Heart left ventricle (tissue), 16 donors: ENCODE measurements around the gene COPS9. TPM values are rescaled to one million over a fixed set of nuclear protein-coding genes. Genes with fewer than 3 reads are reported as not detected.

Experiments
- ATAC-seq, 4 donors: fragments of 200-7000 bp; cut with Tn5 transposase; one replicate each; pipeline ENCODE4 v1.9.1; 2020 to 2022; ENCODE audit warnings: moderate library complexity in 4 of 4, mild to moderate bottlenecking in 3 of 4, moderate number of reproducible peaks in 1 of 4
- DNase-seq, 5 donors: peaks; one replicate each; pipeline ENCODE4 v3.0.0-alpha.2; 2020
- H3K27ac ChIP-seq, 12 donors: fragments of 200-600 bp; sonication (generic) in 4 of 12; one replicate each; pipeline versions ENCODE4 v1.5.0 to v1.8.0; 2016 to 2022; ENCODE audit warnings: mild to moderate bottlenecking in 2 of 12
- H3K27me3 ChIP-seq, 9 donors: fragments of 200-600 bp; sonication (generic) in 2 of 9; one replicate each; pipeline versions ENCODE4 v1.5.1 to v1.8.0; 2016 to 2022; ENCODE audit warnings: mild to moderate bottlenecking in 3 of 9
- H3K36me3 ChIP-seq, 9 donors: fragments of 200-600 bp; sonication (generic) in 2 of 9; one replicate each; pipeline versions ENCODE4 v1.5.0 to v1.8.0; 2018 to 2022; ENCODE audit warnings: mild to moderate bottlenecking in 2 of 9
- H3K4me1 ChIP-seq, 12 donors: fragments of 200-600 bp; sonication (generic) in 4 of 12; one replicate each; pipeline versions ENCODE4 v1.5.0 to v1.8.0; 2016 to 2022; ENCODE audit warnings: mild to moderate bottlenecking in 3 of 12
- H3K4me3 ChIP-seq, 12 donors: fragments of 200-600 bp; sonication (generic) in 4 of 12; one replicate each; pipeline versions ENCODE4 v1.5.0 to v1.8.0; 2017 to 2022; ENCODE audit warnings: mild to moderate bottlenecking in 9 of 12, moderate library complexity in 4 of 12
- H3K9me3 ChIP-seq, 12 donors: fragments of 200-600 bp; sonication (generic) in 4 of 12; one replicate each; pipeline versions ENCODE4 v1.5.0 to v1.8.0; 2016 to 2022; ENCODE audit warnings: mild to moderate bottlenecking in 1 of 12
- POLR2A ChIP-seq, 2 donors: fragments of 450-650 bp; IDR thresholded peaks; one replicate each; pipeline ENCODE4 v1.6.1; 2017; ENCODE audit warnings: antibody characterized with exemption in 2 of 2, mild to moderate bottlenecking in 2 of 2, moderate library complexity in 2 of 2
- whole genome bisulfite sequencing, 4 donors: extraction: QIAGEN DNeasy Blood & Tissue Kit in 2 of 4; methylation state at CpG; one replicate each; pipeline versions ENCODE4 v1.1.5 to v1.1.7; 2013 to 2018; 5-methylcytosine and 5-hydroxymethylcytosine counted together
- intact Hi-C, 10 donors: fragments of 100-400 bp; cut with DNase I; formaldehyde crosslinking; loops; one replicate each; pipeline versions ENCODE4 v1.11.1 to v1.14.2; 2022
- polyA plus RNA-seq, 2 donors: library from polyadenylated mRNA; stranded (reverse); fragments of 200-250 nt; gene quantifications; one replicate each; pipeline ENCODE4 v1.2.3, GENCODE V29; 2013
- total RNA-seq, 9 donors: library from RNA; depleted of rRNA in 2 of 9; stranded (reverse); fragments of >200 nt in 2 of 9; fragmentation: NEBNext Ultra II Directional in 3 of 9; extraction: Animal tissue kit (Norgen Biotek cat#: 25700) in 3 of 9; gene quantifications; one replicate each; pipeline versions ENCODE4 v1.1.0 to v1.2.4, GENCODE V29; 2016 to 2023
- TF ChIP-seq, protein P1 (sequence below), 12 donors: fragments of 200-600 bp; sonication (generic) in 4 of 12; IDR thresholded peaks; one replicate each; pipeline versions ENCODE4 v1.5.0 to v1.8.0; 2018 to 2022; ENCODE audit warnings: antibody characterized with exemption in 12 of 12, mild to moderate bottlenecking in 5 of 12
- donor health status: ischemic (EF 13 %, LVEDD 7.1; RV severe dilation, severe dysfunction).
- donor health status: healthy with polysubstance abuse.
- donor health status: DM: no; HTN: yes; CAD: no.
- donor health status: DM: no; HTN: no; CAD: no.
- donor health status: ischemic (EF 25% LVEDD 6.9; RV normal size, moderate dysfunction).
- donor health status: ischemic (EF 25% LVEDD 5.7; RV mildly dilated, moderate dysfunction).
- donor health status: healthy.
- donor health status: DM: yes; HTN: yes; CAD: no.
- donor health status: ischemic (EF 35%, LVEDD 5.7; RV mildly dilated, moderate dysfunction).
- donor health status: nonischemic (EF 11% LVEDD 7.7; RV severe dilation, severe dysfunction).
- donor health status: DM: yes; HTN: yes; CAD: no.
- donor health status: PGD.
- donor health status: ischemic (EF 29% LVEDD 5.4; RV normal size, mild dysfunction).
- donor health status: nonischemic (EF 23%, LVEDD 6.1; RV moderate dilation, normal function).

COPS9 gene
- total and polyA plus RNA-seq, 11 donors, result 130 to 664 (median 178) TPM

DNA sequence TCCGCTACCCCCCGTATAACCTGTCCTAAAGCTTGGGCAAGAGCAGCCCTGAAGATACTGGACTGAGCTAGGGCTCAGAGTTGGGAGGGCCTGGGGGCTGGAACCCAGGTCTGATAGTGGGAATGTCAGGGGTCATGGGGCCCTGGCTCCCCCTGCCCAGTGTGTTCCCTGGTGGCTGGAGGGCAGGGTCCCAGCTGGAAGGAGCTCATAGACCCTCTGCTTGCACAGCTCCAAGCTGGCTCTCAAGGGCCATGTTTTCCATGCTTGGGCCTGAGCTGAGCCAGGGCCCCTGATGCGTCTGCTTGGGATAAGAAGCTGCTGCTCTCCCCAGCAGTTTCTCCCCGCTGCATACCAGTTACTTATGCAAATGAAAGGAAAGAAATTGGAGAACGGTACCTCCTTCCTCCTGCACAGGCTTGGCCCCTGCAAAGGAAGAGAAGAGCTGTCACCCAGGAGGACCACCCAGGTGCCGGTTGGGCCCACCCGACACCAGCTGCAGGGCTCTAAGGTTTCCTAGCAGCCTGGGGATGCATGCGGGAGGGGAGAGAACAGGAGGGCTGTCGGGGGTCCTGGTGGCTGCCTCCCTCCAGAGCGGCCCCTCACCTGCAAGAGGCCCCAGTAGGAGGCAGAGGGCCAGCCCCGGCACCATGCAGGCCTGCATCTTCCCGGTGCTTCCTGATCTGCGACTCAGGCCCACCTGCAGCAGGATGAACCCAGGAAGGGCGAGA is 3.7 kb upstream of the COPS9 start:
- 56 to 62% (median 57%) methylated on average over 8 to 14 of the region's 14 CpGs for WGBS, 4 donors
- peak in 2 of 5 donors; percentile 11 to 42 for DNase-seq

DNA sequence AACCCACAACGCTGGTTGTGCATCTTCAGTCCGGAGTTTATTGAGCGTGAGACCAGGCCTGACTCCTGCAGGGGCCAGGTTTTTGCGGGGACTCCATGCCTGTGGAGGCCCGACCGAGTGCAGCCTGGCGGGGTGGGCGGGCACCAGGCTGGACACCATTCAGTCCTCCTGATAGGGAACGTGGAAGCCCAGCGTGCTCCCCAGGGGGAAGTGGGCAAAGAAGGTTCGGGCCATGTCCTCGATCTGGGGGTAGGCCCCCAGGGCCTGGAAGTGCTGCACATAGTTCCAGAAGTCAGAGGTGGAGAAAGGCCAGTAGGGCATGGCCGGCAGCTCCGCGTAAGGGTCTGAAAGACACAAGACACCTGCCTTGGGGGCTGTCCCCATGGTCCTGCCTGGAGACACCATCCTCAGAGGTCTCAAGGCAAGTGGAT is 2.9 kb upstream of the COPS9 start:
- intact Hi-C loops, result loop anchor here in 2 of 10 donors (10.0 kb wide), 2 partner anchors 734 to 1104 kb away; partner anchors contain the start of gene HDAC4 (in 1 of the 2)
- no peak overlapping the region for H3K27ac ChIP-seq
- peaks cover 0 to 15% (median 5%) of the 10 kb centered on the region in 9 donors for H3K27me3 ChIP-seq
- WGBS, 4 donors, result 82 to 92% (median 88%) methylated on average over 12 to 15 of the region's 15 CpGs
- no peak for TF ChIP-seq POLR2A (IDR thresholded peaks at IDR 0.05)
- TF ChIP-seq, protein P1, sequence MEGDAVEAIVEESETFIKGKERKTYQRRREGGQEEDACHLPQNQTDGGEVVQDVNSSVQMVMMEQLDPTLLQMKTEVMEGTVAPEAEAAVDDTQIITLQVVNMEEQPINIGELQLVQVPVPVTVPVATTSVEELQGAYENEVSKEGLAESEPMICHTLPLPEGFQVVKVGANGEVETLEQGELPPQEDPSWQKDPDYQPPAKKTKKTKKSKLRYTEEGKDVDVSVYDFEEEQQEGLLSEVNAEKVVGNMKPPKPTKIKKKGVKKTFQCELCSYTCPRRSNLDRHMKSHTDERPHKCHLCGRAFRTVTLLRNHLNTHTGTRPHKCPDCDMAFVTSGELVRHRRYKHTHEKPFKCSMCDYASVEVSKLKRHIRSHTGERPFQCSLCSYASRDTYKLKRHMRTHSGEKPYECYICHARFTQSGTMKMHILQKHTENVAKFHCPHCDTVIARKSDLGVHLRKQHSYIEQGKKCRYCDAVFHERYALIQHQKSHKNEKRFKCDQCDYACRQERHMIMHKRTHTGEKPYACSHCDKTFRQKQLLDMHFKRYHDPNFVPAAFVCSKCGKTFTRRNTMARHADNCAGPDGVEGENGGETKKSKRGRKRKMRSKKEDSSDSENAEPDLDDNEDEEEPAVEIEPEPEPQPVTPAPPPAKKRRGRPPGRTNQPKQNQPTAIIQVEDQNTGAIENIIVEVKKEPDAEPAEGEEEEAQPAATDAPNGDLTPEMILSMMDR (IDR thresholded peaks at IDR 0.05), result no peak
- peaks cover 5 to 28% (median 10%) of the 10 kb centered on the region in 12 donors for H3K4me1 ChIP-seq
- ATAC-seq (no peak), DNase-seq (peak in 2 of 5 donors; percentile 12 to 51)
- H3K36me3 ChIP-seq, result no peaks in the 10 kb centered on the region
- H3K4me3 ChIP-seq, result no peak overlapping the region
- H3K9me3 ChIP-seq, result no peaks in the 10 kb centered on the region

More for the DNA sequence above, 3.7 kb upstream of the COPS9 start:
- H3K36me3 ChIP-seq, result no peaks in the 10 kb centered on the region
- H3K4me1 ChIP-seq, result peaks cover 5 to 21% (median 8%) of the 10 kb centered on the region in 12 donors
- no peak for ATAC-seq
- H3K4me3 ChIP-seq, result no peak overlapping the region
- intact Hi-C loops, result loop anchor here in 6 of 10 donors (2.0 to 10.0 kb wide), 5 partner anchors 79 to 1105 kb away; partner anchors contain the start of gene HDAC4 (in 1 of the 6)
- no peak overlapping the region for H3K27ac ChIP-seq
- H3K27me3 ChIP-seq, result peaks cover 0 to 18% (median 5%) of the 10 kb centered on the region in 9 donors
- TF ChIP-seq, protein P1 (IDR thresholded peaks at IDR 0.05), result no peak
- no peak for TF ChIP-seq POLR2A (IDR thresholded peaks at IDR 0.05)
- H3K9me3 ChIP-seq, result no peaks in the 10 kb centered on the region

DNA sequence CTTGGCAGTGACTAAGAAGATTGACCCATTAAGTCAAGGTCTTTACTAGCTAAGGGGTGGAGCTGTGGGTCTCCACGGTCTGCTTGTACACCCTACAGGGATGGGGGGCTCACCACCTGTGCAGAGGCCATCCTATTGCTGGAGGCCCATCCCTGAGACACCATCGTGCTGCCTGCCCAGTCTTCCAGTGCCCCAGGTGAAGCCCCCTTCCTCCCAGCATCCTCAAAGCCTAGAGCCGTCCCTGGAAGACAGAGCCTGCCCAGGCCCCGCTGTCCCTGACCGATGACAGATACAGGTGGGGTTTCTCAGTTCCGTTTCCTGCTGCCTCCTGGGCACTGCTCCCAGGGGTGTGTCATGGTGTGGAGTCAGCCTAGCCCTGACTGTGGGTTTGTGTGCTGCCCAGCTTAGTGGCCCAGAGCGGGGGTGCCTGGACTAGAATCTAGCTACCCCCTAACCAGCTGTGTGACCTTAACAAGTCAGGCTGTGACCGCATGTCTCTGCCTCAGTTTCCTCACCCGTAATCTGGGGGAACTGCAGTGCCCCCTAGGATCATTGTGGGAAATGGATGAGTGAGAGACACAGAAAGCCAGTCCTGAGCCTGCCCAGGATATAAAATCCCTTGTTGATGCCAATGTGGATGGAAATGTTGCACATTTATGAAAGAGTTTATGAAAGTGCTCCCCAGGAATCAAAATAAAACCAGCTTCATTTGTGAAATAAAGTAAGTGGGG is 2.3 kb upstream of the COPS9 start:
- TF ChIP-seq POLR2A (IDR thresholded peaks at IDR 0.05), result no peak
- TF ChIP-seq, protein P1 (IDR thresholded peaks at IDR 0.05), result no peak
- peaks cover 5 to 22% (median 10%) of the 10 kb centered on the region in 12 donors for H3K4me1 ChIP-seq
- H3K4me3 ChIP-seq, result no peak overlapping the region
- intact Hi-C loops, result loop anchor here in 2 of 10 donors (10.0 kb wide), 2 partner anchors 734 to 1104 kb away; partner anchors contain the start of gene HDAC4 (in 1 of the 2)
- DNase-seq (peak in 1 of 5 donors; percentile 13), ATAC-seq (no peak)
- 77 to 91% (median 82%) methylated on average over 7 to 9 of the region's 9 CpGs for WGBS, 4 donors
- H3K27ac ChIP-seq, result no peak overlapping the region
- peaks cover 0 to 13% (median 2%) of the 10 kb centered on the region in 9 donors for H3K27me3 ChIP-seq
- H3K36me3 ChIP-seq, result peaks cover 0 to 4% (median 3%) of the 10 kb centered on the region in 9 donors
- H3K9me3 ChIP-seq, result no peaks in the 10 kb centered on the region
